SU-DHL-6 (cell line): Measurements from ENCODE around the gene ENDOU.

Source experiments
- EZH2phosphoT487 ChIP-seq: fragments of 200-600 bp; sonication (generic), shearing (Covaris generic); conservative IDR thresholded peaks from 2 replicates; pipeline ENCODE4 v1.6.1; 2018; ENCODE audit warnings: mild to moderate bottlenecking, antibody characterized with exemption, low read length, moderate library complexity, mixed read lengths
- TF ChIP-seq, protein P1 (sequence below): fragments of 200-600 bp; sonication (generic); IDR thresholded peaks from one replicate; pipeline ENCODE4 v1.5.1; 2017; ENCODE audit warnings: antibody characterized with exemption, mild to moderate bottlenecking, low read length, moderate library complexity; ENCODE audit not compliant: insufficient read depth, poor library complexity, severe bottlenecking

DNA sequence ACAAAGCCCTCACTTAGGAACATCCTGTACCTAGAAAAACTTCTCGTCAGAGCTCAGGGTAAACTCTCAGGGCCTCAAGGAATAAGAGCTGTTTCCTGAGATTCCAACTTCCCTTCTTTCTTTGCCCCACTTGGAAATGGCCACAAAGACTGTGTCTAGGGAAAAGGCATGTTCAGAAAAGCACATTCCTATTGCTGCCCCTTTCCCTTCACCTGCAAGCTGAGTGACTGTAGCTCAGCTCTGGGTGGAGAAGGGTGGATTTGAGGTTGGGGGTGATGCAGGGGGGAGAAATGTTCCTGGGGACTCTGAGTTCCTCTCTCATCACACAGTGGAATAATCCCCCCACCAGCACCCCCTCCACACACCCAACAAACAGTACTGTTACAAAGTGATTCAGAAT is 6.8 kb downstream of the ENDOU start:
- TF ChIP-seq, protein P1, sequence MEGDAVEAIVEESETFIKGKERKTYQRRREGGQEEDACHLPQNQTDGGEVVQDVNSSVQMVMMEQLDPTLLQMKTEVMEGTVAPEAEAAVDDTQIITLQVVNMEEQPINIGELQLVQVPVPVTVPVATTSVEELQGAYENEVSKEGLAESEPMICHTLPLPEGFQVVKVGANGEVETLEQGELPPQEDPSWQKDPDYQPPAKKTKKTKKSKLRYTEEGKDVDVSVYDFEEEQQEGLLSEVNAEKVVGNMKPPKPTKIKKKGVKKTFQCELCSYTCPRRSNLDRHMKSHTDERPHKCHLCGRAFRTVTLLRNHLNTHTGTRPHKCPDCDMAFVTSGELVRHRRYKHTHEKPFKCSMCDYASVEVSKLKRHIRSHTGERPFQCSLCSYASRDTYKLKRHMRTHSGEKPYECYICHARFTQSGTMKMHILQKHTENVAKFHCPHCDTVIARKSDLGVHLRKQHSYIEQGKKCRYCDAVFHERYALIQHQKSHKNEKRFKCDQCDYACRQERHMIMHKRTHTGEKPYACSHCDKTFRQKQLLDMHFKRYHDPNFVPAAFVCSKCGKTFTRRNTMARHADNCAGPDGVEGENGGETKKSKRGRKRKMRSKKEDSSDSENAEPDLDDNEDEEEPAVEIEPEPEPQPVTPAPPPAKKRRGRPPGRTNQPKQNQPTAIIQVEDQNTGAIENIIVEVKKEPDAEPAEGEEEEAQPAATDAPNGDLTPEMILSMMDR: no peak
- no peak for TF ChIP-seq EZH2phosphoT487
